GM12865 (cell line): ENCODE measurements around the gene TEKT5.
"Not testable (repeated sequence)": the region's sequence is repeated elsewhere in the genome, so short reads cannot be mapped to it uniquely, and the experiment has no call there.

Source experiments
- DNase-seq: peaks from one replicate; pipeline ENCODE4 v3.0.0; 2010; ENCODE audit warnings: low read depth
- H3K4me3 ChIP-seq: 2 replicates; pipeline ENCODE4 v1.5.1; 2011; ENCODE audit warnings: mild to moderate bottlenecking, low read depth, low read length, control low read depth
- CTCF ChIP-seq: IDR thresholded peaks from 2 replicates; pipeline ENCODE4 v1.5.1; 2011; ENCODE audit warnings: low read length, control low read depth, low read depth, inconsistent platforms; ENCODE audit not compliant: insufficient read depth; ENCODE audit errors: missing control alignments

Gene TEKT5

GRCh38 chr16:10622036-10622921 is 72.5 kb downstream of the TEKT5 start:
- no peak for TF ChIP-seq CTCF
- DNase-seq = no peak
- H3K4me3 ChIP-seq = no peak overlapping the region

- DNase-seq, H3K4me3 ChIP-seq: not testable (repeated sequence)
Observed at GRCh38 chr16:10621216-10621949, 73.3 kb downstream of the TEKT5 start.

GRCh38 chr16:10620120-10620519 is 74.6 kb downstream of the TEKT5 start:
- H3K4me3 ChIP-seq = no peak overlapping the region
- no peak for DNase-seq
- no peak for TF ChIP-seq CTCF

- H3K4me3 ChIP-seq = no peak overlapping the region
- no peak for DNase-seq
- no peak for TF ChIP-seq CTCF
Observed at GRCh38 chr16:10619271-10619849, 75.4 kb downstream of the TEKT5 start.

- DNase-seq = no peak
- no peak overlapping the region for H3K4me3 ChIP-seq
- no peak for TF ChIP-seq CTCF
Observed at GRCh38 chr16:10618710-10619209, 76.0 kb downstream of the TEKT5 start.

GRCh38 chr16:10617662-10618420 is 76.9 kb downstream of the TEKT5 start:
- DNase-seq = no peak
- no peak for TF ChIP-seq CTCF
- no peak overlapping the region for H3K4me3 ChIP-seq
